ENCODE measurements around the gene NTN5.
"Not testable (repeated sequence)": the region's sequence is repeated elsewhere in the genome, so short reads cannot be mapped to it uniquely, and the experiment has no call there.

The NTN5 gene

GRCh38 chr19:48693629-48694028 is 20.8 kb upstream of the NTN5 start:
- not testable (repeated sequence) for H3K36me3 ChIP-seq (ENCODE audit: control insufficient read depth in 1 of 2, insufficient read depth in 2 of 2, low read length in 2 of 2); H3K4me3 ChIP-seq (ENCODE audit: low read depth in 1 of 2, low read length in 2 of 2); H3K4me1 ChIP-seq (ENCODE audit: control insufficient read depth in 1 of 2, insufficient read depth in 2 of 2, low read length in 2 of 2); H3K27ac ChIP-seq (ENCODE audit: low read length); H3K9me3 ChIP-seq (ENCODE audit: control insufficient read depth in 1 of 2, low read length in 2 of 2); H3K27me3 ChIP-seq (ENCODE audit: low read depth, low read length)

GRCh38 chr19:48689449-48689848 is 16.6 kb upstream of the NTN5 start:
- Histone ChIP-seq H3K4me3 (ENCODE audit: low read depth in 1 of 2, low read length in 2 of 2) (no peak overlapping the region), H3K27ac (ENCODE audit: low read length) (no peak overlapping the region)

GRCh38 chr19:48687776-48688175 is 15.0 kb upstream of the NTN5 start:
- H3K27ac ChIP-seq (ENCODE audit: low read length) = no peak overlapping the region
- H3K4me3 ChIP-seq (ENCODE audit: low read depth in 1 of 2, low read length in 2 of 2) = no peak overlapping the region

More at GRCh38 chr19:48689449-48689848, 16.6 kb upstream of the NTN5 start:
- H3K9me3 ChIP-seq (ENCODE audit: control insufficient read depth in 1 of 2, low read length in 2 of 2) = no peaks in the 10 kb centered on the region
- no peaks in the 10 kb centered on the region for H3K36me3 ChIP-seq (ENCODE audit: control insufficient read depth in 1 of 2, insufficient read depth in 2 of 2, low read length in 2 of 2)
- H3K27me3 ChIP-seq (ENCODE audit: low read depth, low read length) = no peaks in the 10 kb centered on the region
- peaks cover 0 to 4% of the 10 kb centered on the region in 2 donors for H3K4me1 ChIP-seq (ENCODE audit: control insufficient read depth in 1 of 2, insufficient read depth in 2 of 2, low read length in 2 of 2)

GRCh38 chr19:48686637-48687036 is 13.8 kb upstream of the NTN5 start:
- H3K4me1 ChIP-seq (ENCODE audit: control insufficient read depth in 1 of 2, insufficient read depth in 2 of 2, low read length in 2 of 2); H3K27ac ChIP-seq (ENCODE audit: low read length); H3K27me3 ChIP-seq (ENCODE audit: low read depth, low read length); H3K4me3 ChIP-seq (ENCODE audit: low read depth in 1 of 2, low read length in 2 of 2); H3K9me3 ChIP-seq (ENCODE audit: control insufficient read depth in 1 of 2, low read length in 2 of 2); H3K36me3 ChIP-seq (ENCODE audit: control insufficient read depth in 1 of 2, insufficient read depth in 2 of 2, low read length in 2 of 2): not testable (repeated sequence)

More at GRCh38 chr19:48687776-48688175, 15.0 kb upstream of the NTN5 start:
- Histone ChIP-seq H3K4me1 (ENCODE audit: control insufficient read depth in 1 of 2, insufficient read depth in 2 of 2, low read length in 2 of 2) (peaks cover 0 to 8% of the 10 kb centered on the region in 2 donors), H3K36me3 (ENCODE audit: control insufficient read depth in 1 of 2, insufficient read depth in 2 of 2, low read length in 2 of 2) (no peaks in the 10 kb centered on the region), H3K27me3 (ENCODE audit: low read depth, low read length) (no peaks in the 10 kb centered on the region), H3K9me3 (ENCODE audit: control insufficient read depth in 1 of 2, low read length in 2 of 2) (no peaks in the 10 kb centered on the region)

- no peaks in the 10 kb centered on the region for H3K36me3 ChIP-seq (ENCODE audit: control insufficient read depth in 1 of 2, insufficient read depth in 2 of 2, low read length in 2 of 2)
- no peak overlapping the region for H3K4me3 ChIP-seq (ENCODE audit: low read depth in 1 of 2, low read length in 2 of 2)
- H3K27ac ChIP-seq (ENCODE audit: low read length) = no peak overlapping the region
- H3K27me3 ChIP-seq (ENCODE audit: low read depth, low read length) = no peaks in the 10 kb centered on the region
- H3K9me3 ChIP-seq (ENCODE audit: control insufficient read depth in 1 of 2, low read length in 2 of 2) = no peaks in the 10 kb centered on the region
- peaks cover 0 to 8% of the 10 kb centered on the region in 2 donors for H3K4me1 ChIP-seq (ENCODE audit: control insufficient read depth in 1 of 2, insufficient read depth in 2 of 2, low read length in 2 of 2)
These were observed 13.3 kb upstream of the NTN5 start for GRCh38 chr19:48686088-48686487.

GRCh38 chr19:48685583-48685982 is 12.8 kb upstream of the NTN5 start:
- no peak overlapping the region for H3K27ac ChIP-seq (ENCODE audit: low read length)
- H3K9me3 ChIP-seq (ENCODE audit: control insufficient read depth in 1 of 2, low read length in 2 of 2) = no peaks in the 10 kb centered on the region
- H3K36me3 ChIP-seq (ENCODE audit: control insufficient read depth in 1 of 2, insufficient read depth in 2 of 2, low read length in 2 of 2) = no peaks in the 10 kb centered on the region
- no peaks in the 10 kb centered on the region for H3K27me3 ChIP-seq (ENCODE audit: low read depth, low read length)
- H3K4me3 ChIP-seq (ENCODE audit: low read depth in 1 of 2, low read length in 2 of 2) = no peak overlapping the region
- peaks cover 0 to 8% of the 10 kb centered on the region in 2 donors for H3K4me1 ChIP-seq (ENCODE audit: control insufficient read depth in 1 of 2, insufficient read depth in 2 of 2, low read length in 2 of 2)

- no peak overlapping the region for H3K27ac ChIP-seq (ENCODE audit: low read length)
- no peaks in the 10 kb centered on the region for H3K36me3 ChIP-seq (ENCODE audit: control insufficient read depth in 1 of 2, insufficient read depth in 2 of 2, low read length in 2 of 2)
- H3K4me1 ChIP-seq (ENCODE audit: control insufficient read depth in 1 of 2, insufficient read depth in 2 of 2, low read length in 2 of 2) = peaks cover 0 to 8% of the 10 kb centered on the region in 2 donors
- no peak overlapping the region for H3K4me3 ChIP-seq (ENCODE audit: low read depth in 1 of 2, low read length in 2 of 2)
- H3K9me3 ChIP-seq (ENCODE audit: control insufficient read depth in 1 of 2, low read length in 2 of 2) = no peaks in the 10 kb centered on the region
- no peaks in the 10 kb centered on the region for H3K27me3 ChIP-seq (ENCODE audit: low read depth, low read length)
These were observed 10.5 kb upstream of the NTN5 start for GRCh38 chr19:48683349-48683748.

- Histone ChIP-seq H3K36me3 (ENCODE audit: control insufficient read depth in 1 of 2, insufficient read depth in 2 of 2, low read length in 2 of 2) (no peaks in the 10 kb centered on the region), H3K4me3 (ENCODE audit: low read depth in 1 of 2, low read length in 2 of 2) (no peak overlapping the region), H3K4me1 (ENCODE audit: control insufficient read depth in 1 of 2, insufficient read depth in 2 of 2, low read length in 2 of 2) (peaks cover 0 to 8% of the 10 kb centered on the region in 2 donors), H3K27ac (ENCODE audit: low read length) (no peak overlapping the region), H3K9me3 (ENCODE audit: control insufficient read depth in 1 of 2, low read length in 2 of 2) (no peaks in the 10 kb centered on the region), H3K27me3 (ENCODE audit: low read depth, low read length) (no peaks in the 10 kb centered on the region)
These were observed 8.3 kb upstream of the NTN5 start for GRCh38 chr19:48681127-48681470.

GRCh38 chr19:48680436-48681126 is 7.8 kb upstream of the NTN5 start:
- Histone ChIP-seq H3K27me3 (ENCODE audit: low read depth, low read length) (no peaks in the 10 kb centered on the region), H3K4me1 (ENCODE audit: control insufficient read depth in 1 of 2, insufficient read depth in 2 of 2, low read length in 2 of 2) (peaks cover 0 to 11% of the 10 kb centered on the region in 2 donors), H3K9me3 (ENCODE audit: control insufficient read depth in 1 of 2, low read length in 2 of 2) (no peaks in the 10 kb centered on the region), H3K4me3 (ENCODE audit: low read depth in 1 of 2, low read length in 2 of 2) (no peak overlapping the region), H3K36me3 (ENCODE audit: control insufficient read depth in 1 of 2, insufficient read depth in 2 of 2, low read length in 2 of 2) (no peaks in the 10 kb centered on the region), H3K27ac (ENCODE audit: low read length) (no peak overlapping the region)

GRCh38 chr19:48680006-48680405 is 7.2 kb upstream of the NTN5 start:
- H3K9me3 ChIP-seq (ENCODE audit: control insufficient read depth in 1 of 2, low read length in 2 of 2); H3K27me3 ChIP-seq (ENCODE audit: low read depth, low read length); H3K27ac ChIP-seq (ENCODE audit: low read length); H3K36me3 ChIP-seq (ENCODE audit: control insufficient read depth in 1 of 2, insufficient read depth in 2 of 2, low read length in 2 of 2); H3K4me3 ChIP-seq (ENCODE audit: low read depth in 1 of 2, low read length in 2 of 2): not testable (repeated sequence)
- peaks cover 0 to 12% of the 10 kb centered on the region in 2 donors for H3K4me1 ChIP-seq (ENCODE audit: control insufficient read depth in 1 of 2, insufficient read depth in 2 of 2, low read length in 2 of 2)

GRCh38 chr19:48678201-48678600 is 5.4 kb upstream of the NTN5 start:
- H3K27me3 ChIP-seq (ENCODE audit: low read depth, low read length) = no peaks in the 10 kb centered on the region
- H3K4me1 ChIP-seq (ENCODE audit: control insufficient read depth in 1 of 2, insufficient read depth in 2 of 2, low read length in 2 of 2) = peaks cover 0 to 4% of the 10 kb centered on the region in 2 donors
- H3K36me3 ChIP-seq (ENCODE audit: control insufficient read depth in 1 of 2, insufficient read depth in 2 of 2, low read length in 2 of 2) = no peaks in the 10 kb centered on the region
- no peak overlapping the region for H3K4me3 ChIP-seq (ENCODE audit: low read depth in 1 of 2, low read length in 2 of 2)
- no peaks in the 10 kb centered on the region for H3K9me3 ChIP-seq (ENCODE audit: control insufficient read depth in 1 of 2, low read length in 2 of 2)
- peak overlapping the region; percentile 63 for H3K27ac ChIP-seq (ENCODE audit: low read length)

GRCh38 chr19:48676887-48677286 is 4.1 kb upstream of the NTN5 start:
- H3K4me1 ChIP-seq (ENCODE audit: control insufficient read depth in 1 of 2, insufficient read depth in 2 of 2, low read length in 2 of 2) = peaks cover 0 to 4% of the 10 kb centered on the region in 2 donors
- peak overlapping the region; percentile 45 for H3K27ac ChIP-seq (ENCODE audit: low read length)
- H3K36me3 ChIP-seq (ENCODE audit: control insufficient read depth in 1 of 2, insufficient read depth in 2 of 2, low read length in 2 of 2) = no peaks in the 10 kb centered on the region
- H3K27me3 ChIP-seq (ENCODE audit: low read depth, low read length) = no peaks in the 10 kb centered on the region
- no peak overlapping the region for H3K4me3 ChIP-seq (ENCODE audit: low read depth in 1 of 2, low read length in 2 of 2)
- H3K9me3 ChIP-seq (ENCODE audit: control insufficient read depth in 1 of 2, low read length in 2 of 2) = no peaks in the 10 kb centered on the region
